Activated naive CD8-positive, alpha-beta T cell (primary cell): Measurements from ENCODE around the gene ADAM15.

ENCODE experiments used
- H3K27ac Mint-ChIP-seq: one replicate; pipeline ENCODE4 v1.8.0; 2021; ENCODE audit warnings: mixed read lengths
- H3K27me3 Mint-ChIP-seq: one replicate; pipeline ENCODE4 v1.8.0; 2021; ENCODE audit warnings: mixed read lengths
- H3K36me3 Mint-ChIP-seq: one replicate; pipeline ENCODE4 v1.8.0; 2021; ENCODE audit warnings: mixed read lengths
- H3K4me1 Mint-ChIP-seq: one replicate; pipeline ENCODE4 v1.8.0; 2021; ENCODE audit warnings: low read depth, mixed read lengths
- H3K4me3 Mint-ChIP-seq: one replicate; pipeline ENCODE4 v1.8.0; 2021; ENCODE audit warnings: mild to moderate bottlenecking, mixed read lengths
- H3K9me3 Mint-ChIP-seq: one replicate; pipeline ENCODE4 v1.8.0; 2021; ENCODE audit warnings: low read depth, mixed read lengths

Gene ADAM15

DNA sequence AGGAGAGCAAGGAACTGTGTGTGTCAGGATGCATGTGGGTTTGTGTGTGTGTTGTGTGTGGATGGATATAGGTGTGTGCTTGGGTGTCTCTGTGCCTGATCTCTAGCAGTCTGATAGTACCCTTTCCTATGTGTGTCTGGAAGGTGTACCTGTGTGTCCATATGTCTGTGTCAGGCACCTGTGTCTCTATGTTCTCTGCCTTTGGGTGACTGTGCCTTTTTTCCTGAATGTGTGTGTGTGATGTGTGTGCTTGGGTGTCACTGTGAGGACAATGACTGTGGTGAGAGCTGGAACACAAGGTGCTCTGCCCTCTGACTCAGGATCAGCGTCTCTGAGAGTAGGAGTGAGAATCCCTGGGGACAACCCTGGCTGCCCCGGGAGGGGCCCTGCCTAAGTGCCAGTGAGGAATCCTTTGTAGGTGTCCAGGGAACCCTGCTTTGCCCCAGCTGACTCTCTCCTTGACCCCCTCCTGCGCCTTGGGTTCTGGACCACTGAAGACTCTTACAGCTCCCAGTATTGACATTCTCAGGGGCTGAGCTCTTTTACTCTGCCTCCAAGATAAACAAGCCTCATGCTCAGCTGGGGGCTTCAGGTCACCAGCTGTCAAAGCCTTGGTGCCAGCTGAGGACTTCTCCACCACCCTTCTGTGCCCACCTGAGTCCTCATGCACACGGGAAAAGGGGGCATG, 26.8 kb downstream of the ADAM15 start:
- Mint-ChIP-seq H3K9me3 (no peaks in the 10 kb centered on the region), H3K4me1 (peaks cover 33% of the 10 kb centered on the region), H3K4me3 (peak overlapping the region; percentile 48), H3K27ac (no peak overlapping the region), H3K36me3 (no peaks in the 10 kb centered on the region), H3K27me3 (peaks cover 13% of the 10 kb centered on the region)

GRCh38 chr1:155078469-155079209, 27.5 kb downstream of the ADAM15 start, which contains the start of gene EFNA3:
EFNA3 (plus strand) TSS chr1:155078837; CDS start chr1:155078942, 105 bp downstream.
- Mint-ChIP-seq H3K27me3 (peaks cover 14% of the 10 kb centered on the region), H3K4me3 (peak within 1 kb of the TSS; percentile 87), H3K36me3 (no peaks in the 10 kb centered on the region), H3K9me3 (no peaks in the 10 kb centered on the region), H3K4me1 (peaks cover 31% of the 10 kb centered on the region), H3K27ac (peak within 1 kb of the TSS; percentile 76)

- Mint-ChIP-seq H3K4me3 (peak overlapping the region; percentile 87), H3K27ac (no peak overlapping the region), H3K4me1 (peaks cover 32% of the 10 kb centered on the region), H3K27me3 (peaks cover 19% of the 10 kb centered on the region), H3K9me3 (no peaks in the 10 kb centered on the region), H3K36me3 (no peaks in the 10 kb centered on the region)
Measured at GRCh38 chr1:155079210-155079486, 28.0 kb downstream of the ADAM15 start.

- Mint-ChIP-seq H3K36me3 (no peaks in the 10 kb centered on the region), H3K27me3 (peaks cover 19% of the 10 kb centered on the region), H3K27ac (peak overlapping the region; percentile 76)
Measured at GRCh38 chr1:155079487-155080311, 28.6 kb downstream of the ADAM15 start.

DNA sequence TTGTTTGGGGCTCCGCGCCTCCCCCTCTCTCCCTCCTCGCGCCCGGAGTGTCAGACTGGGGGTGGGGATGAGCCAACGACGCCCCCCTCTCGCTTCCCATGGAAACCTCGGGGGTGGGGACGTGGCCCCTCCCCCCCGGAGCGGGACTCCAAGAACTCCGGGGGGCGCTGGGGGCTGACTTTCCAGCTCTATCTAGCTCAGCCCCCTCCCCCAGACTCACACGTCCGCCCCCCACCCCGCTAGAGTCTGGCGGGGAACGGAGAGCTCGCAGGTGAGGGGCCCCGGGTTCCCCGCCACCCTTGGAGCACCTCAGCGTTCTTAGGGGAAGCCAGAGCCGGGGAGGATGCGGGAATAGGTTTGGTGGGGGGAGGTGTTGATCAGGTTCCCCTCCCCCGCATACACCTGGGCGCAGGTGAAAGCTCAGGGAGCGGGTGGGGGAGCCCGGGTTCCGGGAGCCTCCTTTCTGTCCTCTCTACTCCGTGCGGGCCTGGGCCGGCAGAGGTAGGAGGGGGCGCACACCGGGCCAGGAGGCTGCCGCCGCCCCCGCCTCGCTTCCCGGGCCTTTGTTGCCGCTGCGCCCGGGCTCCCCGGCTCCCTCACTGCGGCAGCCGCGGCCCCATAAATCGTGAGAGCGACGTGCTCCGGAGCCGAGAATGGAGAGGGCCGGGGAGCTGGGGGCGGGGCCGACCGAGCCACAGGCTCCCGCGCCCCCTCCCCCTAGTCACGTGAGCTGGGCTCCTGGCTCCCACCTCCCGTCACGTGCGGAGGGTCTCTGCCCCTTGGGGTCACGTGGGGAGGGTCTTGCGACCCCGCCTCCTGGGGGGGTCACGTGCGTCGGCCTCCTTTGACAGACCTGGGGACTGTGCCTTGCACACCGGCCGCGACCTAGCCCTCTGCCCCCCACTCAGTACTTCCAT, 29.5 kb downstream of the ADAM15 start:
- Mint-ChIP-seq H3K4me1 (peaks cover 40% of the 10 kb centered on the region), H3K27ac (no peak overlapping the region), H3K9me3 (no peaks in the 10 kb centered on the region), H3K36me3 (no peaks in the 10 kb centered on the region), H3K27me3 (peaks cover 19% of the 10 kb centered on the region), H3K4me3 (peak overlapping the region; percentile 84)

More at GRCh38 chr1:155079487-155080311, 28.6 kb downstream of the ADAM15 start:
- no peaks in the 10 kb centered on the region for H3K9me3 Mint-ChIP-seq
- peaks cover 36% of the 10 kb centered on the region for H3K4me1 Mint-ChIP-seq
- peak overlapping the region; percentile 87 for H3K4me3 Mint-ChIP-seq

- Mint-ChIP-seq H3K27me3 (peaks cover 19% of the 10 kb centered on the region), H3K27ac (peak overlapping the region; percentile 7), H3K4me3 (peak overlapping the region; percentile 84), H3K4me1 (peaks cover 45% of the 10 kb centered on the region), H3K36me3 (no peaks in the 10 kb centered on the region), H3K9me3 (no peaks in the 10 kb centered on the region)
Measured at GRCh38 chr1:155081472-155082300, 30.6 kb downstream of the ADAM15 start.

- H3K4me1 Mint-ChIP-seq: peaks cover 45% of the 10 kb centered on the region
- no peaks in the 10 kb centered on the region for H3K36me3 Mint-ChIP-seq
- H3K27me3 Mint-ChIP-seq: peaks cover 19% of the 10 kb centered on the region
- no peaks in the 10 kb centered on the region for H3K9me3 Mint-ChIP-seq
- H3K27ac Mint-ChIP-seq: no peak overlapping the region
- peak overlapping the region; percentile 59 for H3K4me3 Mint-ChIP-seq
Measured at GRCh38 chr1:155082301-155083051, 31.4 kb downstream of the ADAM15 start.

DNA sequence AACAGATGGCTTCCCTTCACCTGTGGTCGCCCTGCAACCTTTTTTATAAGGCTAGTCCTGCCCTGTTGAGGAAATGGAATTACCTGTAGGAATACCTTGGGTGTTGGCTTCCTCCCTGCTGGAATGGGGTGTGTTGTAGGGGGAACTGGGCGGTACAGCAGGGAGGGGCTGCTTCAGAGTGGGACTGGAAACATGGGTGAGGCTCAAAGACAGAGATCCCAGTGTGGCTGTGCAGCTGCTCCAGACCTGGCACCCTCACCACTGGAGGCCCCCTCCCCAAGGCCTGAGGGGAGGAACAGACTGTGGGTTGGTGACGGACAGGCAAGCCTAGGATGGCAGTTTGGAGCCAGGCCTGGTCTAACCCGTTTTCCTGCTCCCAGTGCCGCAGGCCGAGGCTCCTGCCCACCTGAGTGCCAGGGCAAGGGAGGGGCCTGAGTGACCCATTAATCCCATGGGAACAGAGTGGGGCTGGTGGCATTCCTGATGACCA, 32.0 kb downstream of the ADAM15 start:
- H3K9me3 Mint-ChIP-seq: no peaks in the 10 kb centered on the region
- H3K27ac Mint-ChIP-seq: no peak overlapping the region
- peaks cover 45% of the 10 kb centered on the region for H3K4me1 Mint-ChIP-seq
- H3K36me3 Mint-ChIP-seq: no peaks in the 10 kb centered on the region
- H3K4me3 Mint-ChIP-seq: no peak overlapping the region
- peaks cover 19% of the 10 kb centered on the region for H3K27me3 Mint-ChIP-seq

GRCh38 chr1:155083865-155084721, 33.0 kb downstream of the ADAM15 start:
- peaks cover 20% of the 10 kb centered on the region for H3K27me3 Mint-ChIP-seq
- H3K27ac Mint-ChIP-seq: no peak overlapping the region
- no peaks in the 10 kb centered on the region for H3K9me3 Mint-ChIP-seq
- H3K4me1 Mint-ChIP-seq: peaks cover 44% of the 10 kb centered on the region
- H3K36me3 Mint-ChIP-seq: no peaks in the 10 kb centered on the region
- H3K4me3 Mint-ChIP-seq: peak overlapping the region; percentile 96

DNA sequence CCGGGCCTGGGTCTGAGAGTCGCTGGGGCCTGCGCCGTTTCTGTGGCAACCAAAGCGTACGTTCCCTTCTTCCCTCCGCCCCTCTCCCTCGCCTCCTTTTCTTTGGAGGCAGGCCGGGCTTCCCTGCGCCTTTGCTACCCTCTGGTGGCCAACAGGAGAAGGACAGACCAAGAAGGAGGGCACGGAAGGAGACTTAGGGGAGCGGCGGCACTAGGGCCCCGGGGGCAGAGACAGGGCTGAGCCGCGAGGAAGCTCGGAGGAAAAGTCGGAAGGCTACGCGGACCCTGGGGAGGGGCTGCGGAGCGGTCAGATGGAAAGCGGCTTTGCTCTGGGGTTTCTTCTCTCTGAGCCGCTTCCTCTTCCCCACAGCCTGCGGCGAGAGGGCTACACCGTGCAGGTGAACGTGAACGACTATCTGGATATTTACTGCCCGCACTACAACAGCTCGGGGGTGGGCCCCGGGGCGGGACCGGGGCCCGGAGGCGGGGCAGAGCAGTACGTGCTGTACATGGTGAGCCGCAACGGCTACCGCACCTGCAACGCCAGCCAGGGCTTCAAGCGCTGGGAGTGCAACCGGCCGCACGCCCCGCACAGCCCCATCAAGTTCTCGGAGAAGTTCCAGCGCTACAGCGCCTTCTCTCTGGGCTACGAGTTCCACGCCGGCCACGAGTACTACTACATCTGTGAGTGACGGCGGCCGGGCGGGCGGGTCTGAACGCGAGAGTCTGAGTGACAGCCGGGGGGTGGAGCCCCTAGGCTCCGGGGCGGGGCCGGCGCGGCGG, 33.8 kb downstream of the ADAM15 start:
- peak overlapping the region; percentile 96 for H3K4me3 Mint-ChIP-seq
- no peaks in the 10 kb centered on the region for H3K36me3 Mint-ChIP-seq
- peaks cover 38% of the 10 kb centered on the region for H3K4me1 Mint-ChIP-seq
- H3K27ac Mint-ChIP-seq: peak overlapping the region; percentile 93
- H3K27me3 Mint-ChIP-seq: peaks cover 17% of the 10 kb centered on the region
- no peaks in the 10 kb centered on the region for H3K9me3 Mint-ChIP-seq

- H3K27ac Mint-ChIP-seq: peak overlapping the region; percentile 93
- no peaks in the 10 kb centered on the region for H3K9me3 Mint-ChIP-seq
- peak overlapping the region; percentile 96 for H3K4me3 Mint-ChIP-seq
- peaks cover 38% of the 10 kb centered on the region for H3K4me1 Mint-ChIP-seq
- H3K27me3 Mint-ChIP-seq: peaks cover 17% of the 10 kb centered on the region
- H3K36me3 Mint-ChIP-seq: no peaks in the 10 kb centered on the region
Measured at GRCh38 chr1:155085504-155086127, 34.5 kb downstream of the ADAM15 start.
